Natural killer cell (primary cell): ENCODE results near the gene LYPD1. TPM values are rescaled to one million over a fixed set of nuclear protein-coding genes. Genes with fewer than 3 reads are reported as not detected.

Source experiments
- ATAC-seq, 3 donors: fragments of 150-1000 bp in 2 of 3; fragments of 200-7000 bp in 1 of 3; cut with Tn5 transposase; 1 replicate in 1 of 3; 2 replicates in 2 of 3; pipeline ENCODE4 v1.10.0; 2021; ENCODE audit warnings: mild to moderate bottlenecking in 2 of 3, moderate library complexity in 2 of 3
- DNase-seq, 2 donors: peaks; one replicate each; pipeline versions ENCODE4 v3.0.0 to v3.0.0-alpha.2; 2013 to 2021; ENCODE audit warnings: mixed read lengths in 1 of 2
- H3K27ac ChIP-seq: one replicate; pipeline ENCODE4 v1.5.1; 2013; ENCODE audit warnings: mild to moderate bottlenecking, low read length
- H3K27me3 ChIP-seq: one replicate; pipeline ENCODE4 v1.6.1; 2013; ENCODE audit warnings: low read length; ENCODE audit not compliant: control insufficient read depth, insufficient read depth
- H3K36me3 ChIP-seq: one replicate; pipeline ENCODE4 v1.6.1; 2013; ENCODE audit warnings: low read length; ENCODE audit not compliant: control insufficient read depth, insufficient read depth
- H3K4me1 ChIP-seq: one replicate; pipeline ENCODE4 v1.6.1; 2013; ENCODE audit warnings: low read length; ENCODE audit not compliant: control insufficient read depth, insufficient read depth
- H3K4me3 ChIP-seq: one replicate; pipeline ENCODE4 v1.5.1; 2013; ENCODE audit warnings: low read length
- H3K9me3 ChIP-seq: one replicate; pipeline ENCODE4 v1.6.1; 2013; ENCODE audit warnings: low read length; ENCODE audit not compliant: control insufficient read depth, insufficient read depth
- H3K27ac Mint-ChIP-seq, 2 donors: one replicate each; pipeline ENCODE4 v1.8.0; 2022; ENCODE audit warnings: mild to moderate bottlenecking in 2 of 2, mixed read lengths in 2 of 2, moderate library complexity in 1 of 2
- H3K27me3 Mint-ChIP-seq, 2 donors: one replicate each; pipeline ENCODE4 v1.8.0; 2022; ENCODE audit warnings: low read depth in 2 of 2, mixed read lengths in 2 of 2
- H3K36me3 Mint-ChIP-seq: one replicate; pipeline ENCODE4 v1.8.0; 2022; ENCODE audit warnings: mixed read lengths
- H3K4me1 Mint-ChIP-seq, 2 donors: one replicate each; pipeline ENCODE4 v1.8.0; 2022; ENCODE audit warnings: mixed read lengths in 2 of 2
- H3K4me3 Mint-ChIP-seq: one replicate; pipeline ENCODE4 v1.8.0; 2022; ENCODE audit warnings: mild to moderate bottlenecking, moderate library complexity, mixed read lengths
- H3K9me3 Mint-ChIP-seq, 2 donors: one replicate each; pipeline ENCODE4 v1.8.0; 2022; ENCODE audit warnings: mixed read lengths in 2 of 2
- WGBS: methylation state at CpG from one replicate; pipeline ENCODE4 v1.1.7; 2013; ENCODE audit warnings: missing lambda C conversion rate; ENCODE audit not compliant: insufficient coverage; 5-methylcytosine and 5-hydroxymethylcytosine counted together
- intact Hi-C: fragments of 100-400 bp; cut with micrococcal nuclease; formaldehyde crosslinking; loops from one replicate; pipeline ENCODE4 v1.14.2; 2022
- total RNA-seq, 4 donors: library from RNA; stranded (reverse); fragments of 120-200 nt in 1 of 4; gene quantifications; one replicate each; pipeline versions ENCODE4 v1.2.3 to v1.2.4, GENCODE V29; 2013 to 2022
- TF ChIP-seq, protein P1 (sequence below): fragments of 200-600 bp; IDR thresholded peaks from one replicate; pipeline ENCODE4 v1.8.0; 2022; ENCODE audit warnings: antibody characterized with exemption

The LYPD1 gene
- total RNA-seq = not detected
- total RNA-seq (2013) = not detected

- no peak for DNase-seq
- no peaks in the 10 kb centered on the region for H3K4me1 Mint-ChIP-seq
- peaks cover 2% of the 10 kb centered on the region for H3K9me3 ChIP-seq
- no peak within 1 kb of the TSS for H3K4me3 Mint-ChIP-seq
- ATAC-seq = no peak
- H3K27me3 Mint-ChIP-seq = peaks cover 16 to 22% of the 10 kb centered on the region in 2 donors
- H3K36me3 Mint-ChIP-seq = no peaks in the 10 kb centered on the region
- H3K4me1 ChIP-seq = no peaks in the 10 kb centered on the region
- intact Hi-C loops = no loop called here
- H3K4me3 ChIP-seq = no peak within 1 kb of the TSS
- H3K27me3 ChIP-seq = peaks cover 7% of the 10 kb centered on the region
- 5% methylated on average over 43 of the region's 59 CpGs for WGBS
- no peak within 1 kb of the TSS for H3K27ac ChIP-seq
- TF ChIP-seq, protein P1, sequence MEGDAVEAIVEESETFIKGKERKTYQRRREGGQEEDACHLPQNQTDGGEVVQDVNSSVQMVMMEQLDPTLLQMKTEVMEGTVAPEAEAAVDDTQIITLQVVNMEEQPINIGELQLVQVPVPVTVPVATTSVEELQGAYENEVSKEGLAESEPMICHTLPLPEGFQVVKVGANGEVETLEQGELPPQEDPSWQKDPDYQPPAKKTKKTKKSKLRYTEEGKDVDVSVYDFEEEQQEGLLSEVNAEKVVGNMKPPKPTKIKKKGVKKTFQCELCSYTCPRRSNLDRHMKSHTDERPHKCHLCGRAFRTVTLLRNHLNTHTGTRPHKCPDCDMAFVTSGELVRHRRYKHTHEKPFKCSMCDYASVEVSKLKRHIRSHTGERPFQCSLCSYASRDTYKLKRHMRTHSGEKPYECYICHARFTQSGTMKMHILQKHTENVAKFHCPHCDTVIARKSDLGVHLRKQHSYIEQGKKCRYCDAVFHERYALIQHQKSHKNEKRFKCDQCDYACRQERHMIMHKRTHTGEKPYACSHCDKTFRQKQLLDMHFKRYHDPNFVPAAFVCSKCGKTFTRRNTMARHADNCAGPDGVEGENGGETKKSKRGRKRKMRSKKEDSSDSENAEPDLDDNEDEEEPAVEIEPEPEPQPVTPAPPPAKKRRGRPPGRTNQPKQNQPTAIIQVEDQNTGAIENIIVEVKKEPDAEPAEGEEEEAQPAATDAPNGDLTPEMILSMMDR = no peak
- H3K9me3 Mint-ChIP-seq = no peaks in the 10 kb centered on the region
- no peaks in the 10 kb centered on the region for H3K36me3 ChIP-seq
- no peak within 1 kb of the TSS for H3K27ac Mint-ChIP-seq
These were observed at the start of gene LYPD1 for GRCh38 chr2:132669908-132670495. Gene LYPD1 (minus strand): TSS chr2:132670205. CDS start chr2:132669932, 273 bp downstream.

GRCh38 chr2:132719480-132719879 lies 49.5 kb upstream of the LYPD1 start:
- Mint-ChIP-seq H3K27ac (no peak overlapping the region), H3K36me3 (no peaks in the 10 kb centered on the region), H3K27me3 (no peaks in the 10 kb centered on the region), H3K4me1 (no peaks in the 10 kb centered on the region), H3K9me3 (peaks cover 10 to 11% of the 10 kb centered on the region in 2 donors), H3K4me3 (no peak overlapping the region)
- no peak for ATAC-seq
- Histone ChIP-seq H3K4me3 (no peak overlapping the region), H3K4me1 (no peaks in the 10 kb centered on the region), H3K27me3 (no peaks in the 10 kb centered on the region), H3K9me3 (no peaks in the 10 kb centered on the region), H3K27ac (no peak overlapping the region), H3K36me3 (no peaks in the 10 kb centered on the region)
- no peak for DNase-seq
- WGBS = 81% methylated on average over 9 of the region's 9 CpGs
- intact Hi-C loops = no loop called here
- TF ChIP-seq, protein P1 = no peak

- TF ChIP-seq, protein P1 = no peak
- Mint-ChIP-seq H3K27ac (no peak overlapping the region), H3K9me3 (peaks cover 7 to 10% of the 10 kb centered on the region in 2 donors), H3K4me3 (no peak overlapping the region), H3K36me3 (no peaks in the 10 kb centered on the region), H3K27me3 (no peaks in the 10 kb centered on the region), H3K4me1 (no peaks in the 10 kb centered on the region)
- no peaks in the 10 kb centered on the region for H3K9me3 ChIP-seq
- intact Hi-C loops = no loop called here
- no peaks in the 10 kb centered on the region for H3K27me3 ChIP-seq
- no peak overlapping the region for H3K27ac ChIP-seq
- no peaks in the 10 kb centered on the region for H3K36me3 ChIP-seq
- 70% methylated on average over 2 of the region's 2 CpGs for WGBS
- no peaks in the 10 kb centered on the region for H3K4me1 ChIP-seq
- no peak for DNase-seq
- ATAC-seq = no peak
- H3K4me3 ChIP-seq = no peak overlapping the region
These were observed 46.9 kb upstream of the LYPD1 start for GRCh38 chr2:132716954-132717353.
